Measurements from ENCODE around the gene EXOSC2.

GRCh38 chr9:130699047-130699446 lies 5.5 kb downstream of the EXOSC2 start:
- TF ChIP-seq CTCF (IDR thresholded peaks at IDR 0.05) (no peak), POLR2A (IDR thresholded peaks at IDR 0.05) (no peak)
